ENCODE results near the gene RUNX1.

RUNX1 gene

GRCh38 chr21:35036465-35037383 lies 12.4 kb downstream of the RUNX1 start:
- Mint-ChIP-seq H3K4me1 (ENCODE audit: low read depth) (peaks cover 80% of the 10 kb centered on the region), H3K4me3 (no peak overlapping the region), H3K36me3 (ENCODE audit: low read depth) (peaks cover 62% of the 10 kb centered on the region), H3K27me3 (ENCODE audit: low read depth) (no peaks in the 10 kb centered on the region), H3K27ac (peak overlapping the region; percentile 64), H3K9me3 (peaks cover 3% of the 10 kb centered on the region)

DNA sequence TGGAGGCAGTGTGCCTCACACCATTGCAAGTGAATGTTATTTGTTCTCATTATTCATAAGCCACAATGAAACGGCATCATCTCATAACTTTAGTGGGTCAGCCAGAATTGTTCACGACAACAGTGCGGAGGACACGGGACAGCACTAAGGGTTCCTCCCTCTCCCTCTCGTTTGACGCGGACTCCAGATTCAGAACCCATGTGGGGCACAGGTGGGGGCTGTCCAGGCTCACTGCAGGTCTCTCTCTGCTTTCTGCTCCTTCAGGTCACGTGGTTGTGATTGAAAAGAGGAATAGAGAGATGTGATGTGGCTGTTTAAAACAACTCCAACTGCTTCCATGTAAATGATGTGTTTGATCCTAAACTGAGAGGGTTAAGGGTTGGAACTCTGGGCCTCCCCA lies 13.5 kb downstream of the RUNX1 start:
- no peak overlapping the region for H3K27ac Mint-ChIP-seq
- no peak overlapping the region for H3K4me3 Mint-ChIP-seq

DNA sequence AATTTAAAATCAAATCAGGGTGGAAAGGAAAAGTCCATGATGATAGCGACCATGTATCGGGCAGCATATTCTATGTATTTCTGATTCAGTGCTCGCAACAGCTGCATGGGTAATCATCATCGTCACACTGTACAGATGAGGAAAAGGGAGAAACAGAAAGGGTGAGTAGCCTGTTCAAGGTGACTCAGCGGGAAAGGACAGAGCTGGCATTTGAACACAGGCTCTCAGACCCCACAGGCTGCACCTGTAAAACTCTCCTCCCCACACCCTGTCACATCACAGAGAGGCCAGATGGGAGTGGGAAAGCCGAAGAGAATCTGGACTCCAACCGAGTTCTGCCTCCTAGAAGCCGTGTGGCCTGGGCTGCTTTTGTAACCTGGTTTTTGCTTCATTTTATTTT lies 14.0 kb downstream of the RUNX1 start:
- Mint-ChIP-seq H3K4me1 (ENCODE audit: low read depth) (peaks cover 74% of the 10 kb centered on the region), H3K36me3 (ENCODE audit: low read depth) (peaks cover 63% of the 10 kb centered on the region), H3K27ac (no peak overlapping the region), H3K4me3 (no peak overlapping the region), H3K9me3 (peaks cover 3% of the 10 kb centered on the region), H3K27me3 (ENCODE audit: low read depth) (no peaks in the 10 kb centered on the region)

More for the DNA sequence above, 13.5 kb downstream of the RUNX1 start:
- Mint-ChIP-seq H3K9me3 (peaks cover 3% of the 10 kb centered on the region), H3K4me1 (ENCODE audit: low read depth) (peaks cover 73% of the 10 kb centered on the region), H3K36me3 (ENCODE audit: low read depth) (peaks cover 60% of the 10 kb centered on the region), H3K27me3 (ENCODE audit: low read depth) (no peaks in the 10 kb centered on the region)

GRCh38 chr21:35034203-35034926 lies 14.7 kb downstream of the RUNX1 start:
- Mint-ChIP-seq H3K4me3 (no peak overlapping the region), H3K36me3 (ENCODE audit: low read depth) (peaks cover 63% of the 10 kb centered on the region), H3K4me1 (ENCODE audit: low read depth) (peaks cover 76% of the 10 kb centered on the region), H3K9me3 (peaks cover 3% of the 10 kb centered on the region), H3K27me3 (ENCODE audit: low read depth) (no peaks in the 10 kb centered on the region), H3K27ac (no peak overlapping the region)

DNA sequence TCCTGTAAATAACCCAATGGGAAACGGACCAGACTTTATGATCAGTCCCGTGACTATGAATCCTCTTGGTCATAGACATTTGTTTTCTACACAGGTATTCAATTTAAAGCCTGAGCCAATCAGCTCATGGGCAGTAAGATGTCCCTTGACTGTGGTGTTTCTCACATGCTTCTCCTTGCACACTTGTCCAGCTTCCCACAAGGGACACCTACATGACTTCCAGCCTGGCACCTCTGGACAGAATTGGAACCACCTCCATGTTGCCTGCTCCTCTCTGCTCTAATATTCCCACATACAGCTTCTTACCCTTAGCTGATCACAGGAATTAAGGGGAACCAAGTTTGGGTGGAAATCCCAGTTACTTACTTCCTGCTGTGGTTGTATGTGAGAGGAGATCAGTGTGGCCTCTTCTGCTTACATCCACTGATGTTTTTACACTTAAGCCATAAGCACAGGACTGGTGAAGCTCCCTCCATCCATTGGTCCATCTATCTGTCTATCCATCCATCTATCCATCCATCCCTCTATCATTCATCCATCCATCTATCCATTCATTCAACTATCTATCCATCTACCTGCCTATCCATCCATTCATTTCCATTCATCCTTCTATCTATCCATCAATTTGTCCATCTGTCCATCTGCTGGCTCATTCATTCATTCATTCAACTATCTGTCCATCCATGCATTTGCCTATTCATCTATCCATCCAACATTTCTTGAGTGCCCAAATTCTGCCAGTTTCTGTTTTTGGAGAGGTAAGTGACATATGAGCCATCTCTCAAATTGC lies 16.4 kb downstream of the RUNX1 start:
- peak overlapping the region; percentile 9 for H3K4me3 Mint-ChIP-seq
- peaks cover 71% of the 10 kb centered on the region for H3K36me3 Mint-ChIP-seq (ENCODE audit: low read depth)
- no peak overlapping the region for H3K27ac Mint-ChIP-seq
- H3K9me3 Mint-ChIP-seq, result peaks cover 3% of the 10 kb centered on the region
- no peaks in the 10 kb centered on the region for H3K27me3 Mint-ChIP-seq (ENCODE audit: low read depth)
- peaks cover 78% of the 10 kb centered on the region for H3K4me1 Mint-ChIP-seq (ENCODE audit: low read depth)

DNA sequence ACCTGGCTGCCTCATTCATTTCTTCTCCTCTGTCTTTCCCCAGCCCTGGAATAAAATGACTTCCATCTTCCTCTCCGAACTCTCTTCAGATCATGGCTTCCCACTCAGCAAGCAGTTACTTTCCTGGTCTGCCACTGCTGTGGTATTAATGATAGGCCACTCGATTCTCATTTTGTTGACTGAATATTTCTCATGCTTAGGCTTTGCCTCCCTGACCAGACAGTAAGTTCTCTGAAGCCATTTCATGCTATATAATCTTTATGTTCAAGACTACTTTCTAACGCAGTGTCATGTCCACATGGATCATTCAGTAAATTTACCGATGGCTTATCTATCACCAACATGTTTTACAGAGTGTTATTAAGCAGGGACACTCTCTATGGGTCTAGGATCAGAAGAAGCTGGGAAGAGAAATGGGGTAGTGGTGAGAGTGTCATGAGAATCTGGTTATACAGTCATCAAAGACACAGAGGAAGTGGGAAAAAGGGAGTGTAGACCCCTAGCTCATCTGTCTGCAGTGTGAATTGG lies 20.6 kb downstream of the RUNX1 start:
- H3K4me3 Mint-ChIP-seq, result peak overlapping the region; percentile 65
- H3K36me3 Mint-ChIP-seq (ENCODE audit: low read depth), result peaks cover 52% of the 10 kb centered on the region
- H3K9me3 Mint-ChIP-seq, result peaks cover 3% of the 10 kb centered on the region
- peaks cover 75% of the 10 kb centered on the region for H3K4me1 Mint-ChIP-seq (ENCODE audit: low read depth)
- peak overlapping the region; percentile 100 for H3K27ac Mint-ChIP-seq
- no peaks in the 10 kb centered on the region for H3K27me3 Mint-ChIP-seq (ENCODE audit: low read depth)

- H3K4me3 Mint-ChIP-seq, result peak overlapping the region; percentile 87
- H3K27me3 Mint-ChIP-seq (ENCODE audit: low read depth), result no peaks in the 10 kb centered on the region
- H3K4me1 Mint-ChIP-seq (ENCODE audit: low read depth), result peaks cover 76% of the 10 kb centered on the region
- H3K36me3 Mint-ChIP-seq (ENCODE audit: low read depth), result peaks cover 49% of the 10 kb centered on the region
- H3K9me3 Mint-ChIP-seq, result peaks cover under 1% of the 10 kb centered on the region
- peak overlapping the region; percentile 100 for H3K27ac Mint-ChIP-seq
Measured at GRCh38 chr21:35027563-35028450, 21.3 kb downstream of the RUNX1 start.

- H3K9me3 Mint-ChIP-seq, result no peaks in the 10 kb centered on the region
- H3K4me3 Mint-ChIP-seq, result peak overlapping the region; percentile 87
Measured at GRCh38 chr21:35026617-35027562, 22.2 kb downstream of the RUNX1 start.

DNA sequence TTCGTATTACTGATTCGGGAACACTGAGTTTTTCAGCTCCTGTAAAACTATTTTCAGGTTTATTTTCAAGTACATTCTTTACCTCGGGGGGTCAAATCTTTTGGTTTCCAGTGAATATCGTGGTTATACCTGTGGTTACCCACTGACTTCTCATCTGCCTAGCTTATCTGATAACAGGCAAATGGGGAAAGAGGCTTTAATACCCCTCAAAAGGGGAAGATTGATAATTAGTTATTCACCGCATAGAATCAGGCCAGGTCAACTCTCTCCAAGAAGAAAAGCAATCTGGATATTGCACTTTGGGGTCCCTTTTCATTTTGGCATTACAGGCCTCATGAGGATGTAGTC lies 23.0 kb downstream of the RUNX1 start:
- peaks cover 79% of the 10 kb centered on the region for H3K4me1 Mint-ChIP-seq (ENCODE audit: low read depth)
- peaks cover 44% of the 10 kb centered on the region for H3K36me3 Mint-ChIP-seq (ENCODE audit: low read depth)
- no peaks in the 10 kb centered on the region for H3K27me3 Mint-ChIP-seq (ENCODE audit: low read depth)
- peak overlapping the region; percentile 87 for H3K4me3 Mint-ChIP-seq
- peak overlapping the region; percentile 100 for H3K27ac Mint-ChIP-seq
- no peaks in the 10 kb centered on the region for H3K9me3 Mint-ChIP-seq

More at GRCh38 chr21:35026617-35027562, 22.2 kb downstream of the RUNX1 start:
- H3K4me1 Mint-ChIP-seq (ENCODE audit: low read depth), result peaks cover 76% of the 10 kb centered on the region
- peaks cover 43% of the 10 kb centered on the region for H3K36me3 Mint-ChIP-seq (ENCODE audit: low read depth)
- peak overlapping the region; percentile 100 for H3K27ac Mint-ChIP-seq
- H3K27me3 Mint-ChIP-seq (ENCODE audit: low read depth), result no peaks in the 10 kb centered on the region

DNA sequence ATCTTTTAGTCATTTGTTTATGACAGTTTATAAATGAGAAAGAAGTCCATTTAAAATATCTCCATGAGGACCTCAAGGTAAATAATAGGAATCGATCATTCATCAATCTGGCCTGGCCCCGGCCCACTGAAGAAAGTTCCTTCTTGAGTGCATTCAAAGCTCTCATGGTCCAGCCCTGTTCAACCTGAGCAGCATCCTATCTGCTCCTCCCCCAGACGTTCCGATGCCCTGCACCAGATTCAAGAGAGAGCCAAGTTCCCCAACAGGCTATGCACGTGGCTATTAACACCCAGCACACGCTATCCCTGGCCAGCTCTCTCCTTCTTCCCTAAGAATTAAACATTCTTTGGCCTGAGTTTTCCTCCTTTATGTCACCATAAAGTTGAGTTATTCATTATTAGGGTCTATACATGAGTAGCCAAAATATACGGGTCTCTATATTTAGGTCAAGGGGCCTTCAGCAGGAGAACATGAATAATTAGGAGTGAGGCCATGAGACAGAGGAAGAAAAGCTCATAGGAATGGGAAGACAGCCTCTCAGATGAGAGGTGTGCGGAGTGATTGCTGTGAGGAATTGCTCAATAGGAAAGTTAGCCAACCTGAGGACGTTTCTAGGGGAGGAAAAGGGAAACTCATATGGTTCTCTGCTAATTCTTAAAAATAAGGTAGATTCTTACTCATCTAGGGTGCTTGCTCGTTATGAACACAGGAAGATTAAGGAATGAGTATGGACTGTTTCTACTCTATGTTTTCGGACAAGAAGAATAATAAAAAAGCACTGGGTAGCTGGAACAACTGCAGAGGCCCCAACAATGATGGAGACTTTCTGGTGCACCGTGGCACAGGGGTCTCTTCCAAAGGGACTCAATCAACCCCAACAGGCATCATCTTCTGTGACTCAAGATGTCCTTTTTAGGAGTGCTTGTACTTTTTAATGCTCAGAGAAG lies 23.6 kb downstream of the RUNX1 start:
- H3K36me3 Mint-ChIP-seq (ENCODE audit: low read depth), result peaks cover 41% of the 10 kb centered on the region
- peak overlapping the region; percentile 100 for H3K27ac Mint-ChIP-seq
- H3K27me3 Mint-ChIP-seq (ENCODE audit: low read depth), result no peaks in the 10 kb centered on the region
- peaks cover 84% of the 10 kb centered on the region for H3K4me1 Mint-ChIP-seq (ENCODE audit: low read depth)
- H3K9me3 Mint-ChIP-seq, result no peaks in the 10 kb centered on the region
- peak overlapping the region; percentile 87 for H3K4me3 Mint-ChIP-seq

DNA sequence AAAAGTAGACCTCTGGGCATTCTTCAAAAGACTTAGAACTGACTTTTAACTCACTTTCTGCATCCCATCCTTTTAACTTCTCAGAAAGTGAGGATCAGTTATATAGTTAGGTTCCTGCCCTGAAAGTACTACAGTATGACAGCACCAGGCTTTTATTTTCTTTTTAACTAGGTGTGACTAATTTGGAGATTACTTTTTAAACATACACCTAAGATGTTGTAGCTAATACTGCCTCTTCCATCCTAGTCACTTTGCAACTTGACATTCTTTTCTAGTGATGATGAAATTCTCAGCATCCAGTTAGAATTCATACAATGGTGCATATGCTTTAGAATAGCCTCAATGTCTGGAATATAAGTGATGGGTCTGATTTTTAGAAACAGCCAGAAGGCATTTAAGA lies 24.6 kb downstream of the RUNX1 start:
- Mint-ChIP-seq H3K27ac (peak overlapping the region; percentile 81), H3K27me3 (ENCODE audit: low read depth) (no peaks in the 10 kb centered on the region), H3K36me3 (ENCODE audit: low read depth) (peaks cover 41% of the 10 kb centered on the region), H3K4me3 (peak overlapping the region; percentile 59), H3K9me3 (no peaks in the 10 kb centered on the region), H3K4me1 (ENCODE audit: low read depth) (peaks cover 81% of the 10 kb centered on the region)

DNA sequence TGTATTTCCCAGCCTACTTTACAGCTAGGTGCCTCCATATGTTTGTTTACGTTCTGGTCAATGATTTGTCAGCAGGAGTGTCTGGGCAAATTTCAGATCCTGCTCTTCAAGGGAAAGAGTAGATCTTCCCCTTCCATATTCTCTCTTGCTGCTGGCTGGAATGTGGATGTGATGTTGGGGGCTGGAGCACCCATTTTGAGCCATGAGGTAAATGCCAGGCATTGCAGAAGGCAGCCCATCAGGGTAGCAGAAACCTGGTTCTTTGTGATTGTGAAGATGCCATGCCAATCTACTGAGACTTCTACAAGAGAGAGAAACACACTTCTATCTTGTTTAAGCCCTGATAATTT lies 25.1 kb downstream of the RUNX1 start:
- peak overlapping the region; percentile 81 for H3K27ac Mint-ChIP-seq
- H3K4me3 Mint-ChIP-seq, result no peak overlapping the region
- H3K36me3 Mint-ChIP-seq (ENCODE audit: low read depth), result peaks cover 45% of the 10 kb centered on the region

More for the DNA sequence above, 25.1 kb downstream of the RUNX1 start:
- no peaks in the 10 kb centered on the region for H3K27me3 Mint-ChIP-seq (ENCODE audit: low read depth)
- no peaks in the 10 kb centered on the region for H3K9me3 Mint-ChIP-seq
- peaks cover 80% of the 10 kb centered on the region for H3K4me1 Mint-ChIP-seq (ENCODE audit: low read depth)

Data from T-helper 1 cell treated with Interleukin-12 subunit alpha and Interleukin-12 subunit beta and Interleukin-4 antibody, amounts not matched to agents 30 μg/mL and 1 μg/mL, for 36 hours (primary cell).